ENCODE measurements around the gene AVEN. TPM values are rescaled to one million over a fixed set of nuclear protein-coding genes. Genes with fewer than 3 reads are reported as not detected.
"Not testable (repeated sequence)": the region's sequence is repeated elsewhere in the genome, so short reads cannot be mapped to it uniquely, and the experiment has no call there.

The AVEN gene
- total RNA-seq, 4 donors from 2014 or later: 6.3 to 17.3 (median 10.6) TPM

- no peak overlapping the region for H3K4me3 ChIP-seq
- TF ChIP-seq CTCF (IDR thresholded peaks at IDR 0.05): no peak
- no peak for TF ChIP-seq POLR2A (IDR thresholded peaks at IDR 0.05)
- no peak for DNase-seq
- H3K9me3 ChIP-seq: no peaks in the 10 kb centered on the region
- no peaks in the 10 kb centered on the region for H3K36me3 ChIP-seq
- no peaks in the 10 kb centered on the region for H3K4me1 ChIP-seq
- no peak overlapping the region for H3K27ac ChIP-seq
- no peaks in the 10 kb centered on the region for H3K27me3 ChIP-seq
Measured at GRCh38 chr15:34059476-34059875, 20.5 kb upstream of the AVEN start.

- no peaks in the 10 kb centered on the region for H3K4me1 ChIP-seq
- DNase-seq: no peak
- no peaks in the 10 kb centered on the region for H3K36me3 ChIP-seq
- no peak overlapping the region for H3K4me3 ChIP-seq
- H3K9me3 ChIP-seq: no peaks in the 10 kb centered on the region
- no peak for TF ChIP-seq CTCF (IDR thresholded peaks at IDR 0.05)
- no peak for TF ChIP-seq POLR2A (IDR thresholded peaks at IDR 0.05)
- H3K27ac ChIP-seq: no peak overlapping the region
- no peaks in the 10 kb centered on the region for H3K27me3 ChIP-seq
Measured at GRCh38 chr15:34056911-34057310, 17.9 kb upstream of the AVEN start.

GRCh38 chr15:34055868-34056595 is 17.0 kb upstream of the AVEN start:
- H3K4me1 ChIP-seq: no peaks in the 10 kb centered on the region
- no peaks in the 10 kb centered on the region for H3K36me3 ChIP-seq
- TF ChIP-seq POLR2A (IDR thresholded peaks at IDR 0.05) (no peak), CTCF (IDR thresholded peaks at IDR 0.05) (no peak)
- DNase-seq: no peak
- H3K27me3 ChIP-seq: no peaks in the 10 kb centered on the region
- no peak overlapping the region for H3K4me3 ChIP-seq
- peaks cover 0 to under 1% (median 0%) of the 10 kb centered on the region in 4 donors for H3K9me3 ChIP-seq
- H3K27ac ChIP-seq: no peak overlapping the region

GRCh38 chr15:34054081-34054707 is 15.2 kb upstream of the AVEN start:
- TF ChIP-seq POLR2A (IDR thresholded peaks at IDR 0.05): no peak
- TF ChIP-seq CTCF (IDR thresholded peaks at IDR 0.05): no peak
- DNase-seq: no peak
- Histone ChIP-seq H3K36me3 (no peaks in the 10 kb centered on the region), H3K9me3 (peaks cover 0 to 7% (median 2%) of the 10 kb centered on the region in 4 donors), H3K27ac (no peak overlapping the region), H3K4me1 (no peaks in the 10 kb centered on the region), H3K4me3 (no peak overlapping the region), H3K27me3 (no peaks in the 10 kb centered on the region)

GRCh38 chr15:34050385-34050784 is 11.4 kb upstream of the AVEN start:
- not testable (repeated sequence) for H3K36me3 ChIP-seq, H3K27ac ChIP-seq, H3K4me1 ChIP-seq, H3K27me3 ChIP-seq, DNase-seq, H3K9me3 ChIP-seq, H3K4me3 ChIP-seq

- TF ChIP-seq POLR2A (IDR thresholded peaks at IDR 0.05) (no peak), CTCF (IDR thresholded peaks at IDR 0.05) (no peak)
- DNase-seq: no peak
- no peaks in the 10 kb centered on the region for H3K4me1 ChIP-seq
- H3K27me3 ChIP-seq: no peaks in the 10 kb centered on the region
- H3K9me3 ChIP-seq: peaks cover 0 to 7% (median 2%) of the 10 kb centered on the region in 4 donors
- H3K27ac ChIP-seq: no peak overlapping the region
- no peak overlapping the region for H3K4me3 ChIP-seq
- H3K36me3 ChIP-seq: no peaks in the 10 kb centered on the region
Measured at GRCh38 chr15:34049112-34049511, 10.1 kb upstream of the AVEN start.
